ENCODE results near the gene ZNF441. TPM values are rescaled to one million over a fixed set of nuclear protein-coding genes. Genes with fewer than 3 reads are reported as not detected.

The ZNF441 gene
- total and polyA plus RNA-seq, 10 of the 15 experiments (the other 5 are each of a cell fraction or from before 2014, with no cell fraction given): 1.0 to 9.4 (median 4.3) TPM

GRCh38 chr19:11756965-11757364 is 9.8 kb upstream of the ZNF441 start (continued):
- no peak for TF ChIP-seq IRF5 (IDR thresholded peaks at IDR 0.05; ENCODE audit: borderline replicate concordance)
- TF ChIP-seq MYC (IDR thresholded peaks at IDR 0.05; ENCODE audit: insufficient read depth, insufficient read length, insufficient replicate concordance, low read length, severe bottlenecking): no peak
- no peak for TF ChIP-seq RAD51 (IDR thresholded peaks at IDR 0.05)
- no peak for TF ChIP-seq ZBTB4 (CRISPR knock-in tag; IDR thresholded peaks at IDR 0.05)
- no peak for TF ChIP-seq FOXM1 (IDR thresholded peaks at IDR 0.05; ENCODE audit: low read depth, low read length)
- no peak for TF ChIP-seq NFXL1 (IDR thresholded peaks at IDR 0.05; ENCODE audit: borderline replicate concordance)
- TF ChIP-seq ZNF384 (IDR thresholded peaks at IDR 0.05; ENCODE audit: borderline replicate concordance, low read depth, low read length): no peak

DNA sequence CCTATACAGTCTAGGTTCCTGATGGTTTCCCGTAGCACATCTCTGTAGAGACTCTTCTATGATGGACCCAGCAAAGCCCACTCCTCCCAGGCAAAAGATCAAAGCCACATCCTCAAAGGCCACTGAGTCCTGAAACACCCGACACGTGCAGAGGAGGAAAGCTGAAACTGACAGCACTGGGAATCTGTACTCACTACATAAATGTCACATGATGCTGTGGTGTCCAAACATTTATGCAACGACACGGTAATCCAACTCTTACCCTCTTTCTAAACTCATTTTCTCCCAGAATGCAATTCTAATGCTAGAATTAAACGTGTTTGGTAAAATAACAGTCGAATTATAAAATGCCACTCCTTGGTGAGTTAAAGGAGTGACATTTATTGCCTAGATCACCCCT is 7.0 kb upstream of the ZNF441 start:
- Histone ChIP-seq H3K4me1 (ENCODE audit: control insufficient read depth, insufficient read depth, low read length) (no peaks in the 10 kb centered on the region), H3K4me2 (ENCODE audit: control insufficient read depth, insufficient read depth) (no peak overlapping the region), H3K4me3 (no peak overlapping the region), H2AFZ (ENCODE audit: control insufficient read depth, low read depth, low read length) (no peak overlapping the region), H3K79me2 (ENCODE audit: control insufficient read depth, insufficient read depth, low read length) (no peaks in the 10 kb centered on the region), H3K9me3 (replicated peaks; ENCODE audit: control insufficient read depth, insufficient read depth, low read length) (peaks cover 4% of the 10 kb centered on the region), H3K9ac (ENCODE audit: control insufficient read depth, insufficient read depth, low read length) (no peak overlapping the region), H3K27me3 (replicated peaks in 1 of 2; ENCODE audit: control insufficient read depth in 2 of 2, insufficient read depth in 2 of 2, low read length in 1 of 2) (no peaks in the 10 kb centered on the region), H3K36me3 (ENCODE audit: control insufficient read depth in 2 of 2, insufficient read depth in 2 of 2, low read length in 1 of 2) (no peaks in the 10 kb centered on the region), H4K20me1 (ENCODE audit: control insufficient read depth, insufficient read depth) (no peaks in the 10 kb centered on the region), H3K27ac (ENCODE audit: control insufficient read depth, insufficient read depth) (no peak overlapping the region)
- CTCF ChIA-PET: no interaction called here
- WGBS (ENCODE audit: insufficient coverage, insufficient replicate concordance, low lambda C conversion rate, missing lambda C conversion rate): 55% methylated on average over 7 of the region's 7 CpGs
- no TSS peak for BruUV-seq (replicated peaks)
- TF ChIP-seq NFXL1 (IDR thresholded peaks at IDR 0.05; ENCODE audit: borderline replicate concordance) (no peak), HDAC2 (IDR thresholded peaks at IDR 0.05) (no peak)
- RAD21 ChIA-PET (ENCODE audit: unreplicated experiment): no interaction called here
- POLR2A ChIA-PET: no interaction called here
- SMC1A ChIA-PET (ENCODE audit: uncharacterized antibody, unreplicated experiment): no interaction called here
- FAIRE-seq (no peak), DNase-seq (ENCODE audit: low read depth, low spot score) (no peak), ATAC-seq (no peak)
- in situ Hi-C loops (cut with MboI) (no loop called here), intact Hi-C loops (cut with micrococcal nuclease; ENCODE audit: unreplicated experiment) (no loop called here)
